NCI-H2227 (cell line): ENCODE data around the gene GAPDHS.

Source experiments
- DNase-seq: peaks from one replicate; lab custom pipeline; 2025; ENCODE audit not compliant: unreplicated experiment; lab: John Stamatoyannopoulos, UW

Gene GAPDHS

GRCh38 chr19:35509861-35510625, 23.2 kb upstream of the GAPDHS start:
- DNase-seq = peak; percentile 97

- no peak for DNase-seq
These were observed 22.7 kb upstream of the GAPDHS start for GRCh38 chr19:35510626-35510964.

GRCh38 chr19:35511337-35511736, 21.9 kb upstream of the GAPDHS start:
- no peak for DNase-seq

GRCh38 chr19:35512831-35513627, 20.2 kb upstream of the GAPDHS start:
- no peak for DNase-seq

DNA sequence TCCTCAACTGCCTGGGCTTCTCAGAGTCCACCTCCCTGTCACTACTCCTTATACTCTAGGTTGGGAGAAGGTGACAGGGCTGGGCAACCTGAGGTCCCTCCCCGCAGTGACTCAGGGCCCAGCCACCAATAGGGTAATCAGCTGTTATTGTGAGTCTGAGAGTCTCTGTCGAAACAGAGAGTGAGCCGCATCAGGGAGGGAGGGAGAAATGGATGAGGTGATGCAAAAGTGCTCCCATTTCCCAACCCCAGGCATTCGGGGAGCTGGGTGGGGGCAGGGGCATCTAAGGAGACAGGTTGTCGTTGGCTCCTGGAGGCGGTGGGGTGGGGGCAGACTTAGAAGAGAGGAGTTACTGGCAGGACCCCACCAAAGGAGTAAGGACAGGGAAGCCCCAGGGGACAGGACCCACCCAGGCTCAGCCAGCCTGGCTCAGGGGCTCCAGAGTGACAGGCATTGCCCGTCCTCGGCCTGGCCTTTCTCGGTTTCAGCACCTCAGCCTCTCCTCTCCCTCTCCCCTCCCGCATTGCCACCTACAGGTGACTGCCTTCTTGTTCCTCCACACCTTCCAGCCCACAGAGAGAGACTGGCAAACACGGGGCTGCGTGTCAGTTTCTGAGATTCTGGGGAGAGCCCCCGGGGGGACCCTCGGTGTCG, 19.5 kb upstream of the GAPDHS start, which contains the start of gene DMKN:
DMKN (minus strand) TSS at position 22 of the 654 bp plus-strand sequence. CDS start 174 bp downstream, outside the sequence.
- DNase-seq = peak; percentile 68

DNA sequence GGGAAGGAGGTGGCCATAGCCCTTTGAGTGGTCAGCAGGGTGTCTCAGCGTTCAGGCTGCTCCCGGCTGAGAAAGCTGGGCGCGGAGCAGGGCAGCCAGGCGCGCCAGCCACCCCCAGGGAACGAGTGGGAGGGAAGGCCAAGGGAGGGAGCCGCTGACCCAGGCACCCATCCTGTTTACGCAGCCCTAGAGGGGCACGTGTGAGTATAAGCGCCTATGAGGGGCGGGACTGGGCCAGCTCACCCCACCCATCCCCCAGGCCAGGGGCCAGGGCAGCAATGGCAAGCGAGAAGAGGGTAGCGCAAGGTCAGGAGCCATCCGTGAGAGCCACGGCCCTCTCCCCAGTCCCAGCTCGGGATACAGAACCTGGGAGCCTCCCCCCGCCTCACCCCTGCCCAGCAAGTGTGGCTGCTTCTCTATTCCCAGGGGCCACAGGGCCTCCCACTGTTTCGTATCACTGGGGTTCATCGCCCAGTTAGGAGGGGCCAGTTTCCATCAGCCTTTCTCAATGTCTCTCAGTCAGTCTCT, 18.9 kb upstream of the GAPDHS start:
- no peak for DNase-seq

GRCh38 chr19:35516310-35516709, 16.9 kb upstream of the GAPDHS start:
- no peak for DNase-seq

- DNase-seq = no peak
These were observed 15.9 kb upstream of the GAPDHS start for GRCh38 chr19:35517342-35517741.

DNA sequence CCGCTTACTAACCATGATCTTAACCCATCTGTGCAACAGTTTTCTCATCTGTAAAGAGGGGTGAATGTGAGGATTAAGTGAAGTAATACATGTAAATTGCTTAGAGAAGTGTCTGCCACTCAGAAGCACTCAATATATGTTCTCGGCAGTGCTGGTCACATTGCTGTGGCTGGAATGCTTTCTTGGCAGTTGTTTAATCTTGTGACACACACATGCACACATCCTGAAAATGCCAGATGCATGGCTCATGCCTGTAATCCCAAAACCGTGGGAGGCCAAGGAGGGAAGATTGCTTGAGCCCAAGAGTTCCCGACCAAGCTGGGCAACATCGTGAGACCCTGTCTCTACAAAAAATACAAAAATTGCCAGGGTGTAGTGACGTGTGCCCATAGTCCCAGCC, 14.9 kb upstream of the GAPDHS start:
- no peak for DNase-seq

DNA sequence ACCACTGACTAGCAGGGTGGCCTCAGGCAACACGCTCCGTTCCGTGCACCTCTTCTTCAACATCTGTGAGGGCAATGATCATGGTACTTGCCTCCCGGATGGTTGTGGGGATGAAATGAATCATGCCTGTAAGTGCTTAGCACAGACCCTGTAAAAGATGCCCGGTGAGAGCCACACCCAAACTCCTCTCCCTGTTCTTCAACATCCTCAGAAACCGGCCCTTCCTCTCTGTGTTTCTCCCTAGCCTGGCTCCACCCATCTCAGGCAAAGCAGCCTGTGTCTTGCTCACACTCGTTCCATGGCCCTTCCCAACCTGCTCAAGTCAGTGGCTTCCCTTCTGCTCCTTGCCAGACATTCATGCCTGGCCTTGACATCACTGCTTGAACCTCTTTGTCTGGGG, 14.0 kb upstream of the GAPDHS start:
- DNase-seq = no peak

DNA sequence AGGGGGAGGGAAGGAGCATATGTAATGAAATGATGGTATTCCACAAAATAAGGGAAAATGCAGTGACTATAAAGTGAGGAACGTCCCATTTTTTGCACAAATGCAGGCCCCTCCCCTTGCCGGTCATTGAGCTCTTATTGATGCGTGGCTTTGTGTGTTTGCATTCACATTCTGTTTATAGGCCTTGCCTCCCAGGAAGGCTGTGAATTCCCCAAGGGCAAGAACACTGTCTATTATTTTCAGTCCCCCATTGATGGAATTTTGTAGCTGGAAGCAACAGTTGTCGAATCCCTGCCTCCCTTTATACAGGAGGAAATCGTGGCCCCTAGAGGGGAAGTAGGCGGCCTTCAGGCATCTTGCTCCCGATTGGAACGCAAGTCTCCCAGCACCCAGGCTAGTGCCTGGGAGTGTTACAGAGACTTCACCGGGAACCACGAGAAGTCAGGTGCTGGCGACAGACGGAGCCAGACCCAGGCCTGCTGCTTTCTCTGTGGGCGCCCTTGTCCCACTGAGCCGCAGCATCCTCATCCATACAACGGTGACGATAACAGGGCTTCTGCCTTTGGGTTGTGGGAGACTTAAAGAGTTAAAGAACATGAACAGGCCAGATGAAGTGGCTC, 12.0 kb upstream of the GAPDHS start:
- DNase-seq = no peak

GRCh38 chr19:35522745-35523327, 10.4 kb upstream of the GAPDHS start:
- no peak for DNase-seq

- DNase-seq = no peak
These were observed 8.9 kb upstream of the GAPDHS start for GRCh38 chr19:35524181-35524837.

- no peak for DNase-seq
These were observed 7.4 kb upstream of the GAPDHS start for GRCh38 chr19:35525873-35526272.

DNA sequence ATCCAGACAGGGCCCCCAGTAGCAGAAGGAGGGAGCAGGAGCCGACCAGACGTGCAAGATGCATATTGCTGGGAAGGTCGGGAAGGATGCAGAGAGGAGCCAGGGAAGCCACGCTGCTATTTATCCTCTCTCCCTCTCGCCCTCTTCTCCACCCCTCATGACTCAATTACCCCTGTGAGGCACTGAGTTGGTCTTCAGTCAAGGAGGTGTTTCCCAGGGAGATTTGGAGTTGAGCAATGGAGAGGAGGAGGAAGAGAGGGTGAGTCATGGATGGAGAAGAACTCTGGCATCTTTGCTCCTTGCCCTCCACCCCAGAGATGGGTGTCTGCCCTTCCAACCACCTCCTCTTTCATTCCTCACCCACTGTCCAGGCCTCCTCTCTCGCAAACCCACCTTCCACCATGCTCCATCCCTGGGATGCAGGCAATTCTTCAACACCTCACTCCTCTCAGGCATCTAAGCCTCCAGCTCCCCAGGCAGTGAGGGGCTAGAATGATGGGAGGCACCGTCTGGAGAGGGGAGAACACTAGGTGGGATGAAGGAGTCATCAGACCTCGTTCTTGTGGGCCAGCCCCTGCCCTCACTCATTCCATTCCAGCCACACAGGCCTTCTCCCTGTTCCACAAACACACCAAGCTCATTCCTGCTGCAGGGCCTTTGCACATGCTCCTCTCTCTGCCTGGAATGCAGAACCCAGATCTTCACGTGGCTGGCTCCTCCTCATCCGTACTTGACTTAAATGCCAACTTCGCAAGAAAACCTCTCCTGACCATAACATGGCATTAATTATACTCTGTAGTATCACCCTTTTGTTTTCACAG, 4.8 kb upstream of the GAPDHS start, which contains the start of gene SBSN:
SBSN (minus strand) TSS at position 94 of the 821 bp plus-strand sequence; CDS start at position 64, 30 bp downstream.
- no peak for DNase-seq

- no peak for DNase-seq
These were observed 3.7 kb upstream of the GAPDHS start for GRCh38 chr19:35529241-35530218.

GRCh38 chr19:35531291-35531690, 2.0 kb upstream of the GAPDHS start:
- no peak for DNase-seq

GRCh38 chr19:35533822-35534392, 651 bp downstream of the GAPDHS start:
- no peak for DNase-seq
